ENCODE results near the gene ZP1. TPM values are rescaled to one million over a fixed set of nuclear protein-coding genes. Genes with fewer than 3 reads are reported as not detected.

ZP1 gene
- total RNA-seq, 1 experiment from 2014 or later = not detected

- Mint-ChIP-seq H3K9me3 (peaks cover 6% of the 10 kb centered on the region; the same call in 1 of the 2 replicates), H3K36me3 (no peaks in the 10 kb centered on the region; the same call in 1 of the 2 replicates), H3K4me1 (peaks cover 44% of the 10 kb centered on the region), H3K27ac (no peak overlapping the region), H3K4me3 (no peak overlapping the region), H3K27me3 (ENCODE audit: low read depth) (peaks cover 42% of the 10 kb centered on the region)
- POLR2A ChIA-PET = no interaction called here
- DNase-seq (ENCODE audit: low spot score) = no peak
- TF ChIP-seq CREB1 (CRISPR knock-in tag; IDR thresholded peaks at IDR 0.05) (no peak), CREM (CRISPR knock-in tag; IDR thresholded peaks at IDR 0.05) (no peak), ZSCAN18 (CRISPR knock-in tag; IDR thresholded peaks at IDR 0.05) (no peak), ERG (CRISPR knock-in tag; IDR thresholded peaks at IDR 0.05) (no peak), NR2C2 (CRISPR knock-in tag; IDR thresholded peaks at IDR 0.05) (no peak), MYBL2 (CRISPR knock-in tag; IDR thresholded peaks at IDR 0.05) (no peak), FOXK1 (CRISPR knock-in tag; IDR thresholded peaks at IDR 0.05) (no peak), ZMAT4 (CRISPR knock-in tag; IDR thresholded peaks at IDR 0.05) (no peak), ZNF263 (CRISPR knock-in tag; IDR thresholded peaks at IDR 0.05; ENCODE audit: low read depth) (no peak), SP1 (CRISPR knock-in tag; conservative IDR thresholded peaks at IDR 0.05) (no peak), TCF7 (CRISPR knock-in tag; IDR thresholded peaks at IDR 0.05; ENCODE audit: low read depth) (no peak), MAX (CRISPR knock-in tag; IDR thresholded peaks at IDR 0.05) (no peak), JUN (CRISPR knock-in tag; IDR thresholded peaks at IDR 0.05) (no peak), FOXJ3 (CRISPR knock-in tag; IDR thresholded peaks at IDR 0.05; ENCODE audit: borderline replicate concordance) (no peak), TP53 (CRISPR knock-in tag; IDR thresholded peaks at IDR 0.05) (no peak)
- TF ChIP-seq, protein P1, sequence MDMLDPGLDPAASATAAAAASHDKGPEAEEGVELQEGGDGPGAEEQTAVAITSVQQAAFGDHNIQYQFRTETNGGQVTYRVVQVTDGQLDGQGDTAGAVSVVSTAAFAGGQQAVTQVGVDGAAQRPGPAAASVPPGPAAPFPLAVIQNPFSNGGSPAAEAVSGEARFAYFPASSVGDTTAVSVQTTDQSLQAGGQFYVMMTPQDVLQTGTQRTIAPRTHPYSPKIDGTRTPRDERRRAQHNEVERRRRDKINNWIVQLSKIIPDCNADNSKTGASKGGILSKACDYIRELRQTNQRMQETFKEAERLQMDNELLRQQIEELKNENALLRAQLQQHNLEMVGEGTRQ (CRISPR knock-in tag; IDR thresholded peaks at IDR 0.05) = no peak
- TF ChIP-seq, protein P2, sequence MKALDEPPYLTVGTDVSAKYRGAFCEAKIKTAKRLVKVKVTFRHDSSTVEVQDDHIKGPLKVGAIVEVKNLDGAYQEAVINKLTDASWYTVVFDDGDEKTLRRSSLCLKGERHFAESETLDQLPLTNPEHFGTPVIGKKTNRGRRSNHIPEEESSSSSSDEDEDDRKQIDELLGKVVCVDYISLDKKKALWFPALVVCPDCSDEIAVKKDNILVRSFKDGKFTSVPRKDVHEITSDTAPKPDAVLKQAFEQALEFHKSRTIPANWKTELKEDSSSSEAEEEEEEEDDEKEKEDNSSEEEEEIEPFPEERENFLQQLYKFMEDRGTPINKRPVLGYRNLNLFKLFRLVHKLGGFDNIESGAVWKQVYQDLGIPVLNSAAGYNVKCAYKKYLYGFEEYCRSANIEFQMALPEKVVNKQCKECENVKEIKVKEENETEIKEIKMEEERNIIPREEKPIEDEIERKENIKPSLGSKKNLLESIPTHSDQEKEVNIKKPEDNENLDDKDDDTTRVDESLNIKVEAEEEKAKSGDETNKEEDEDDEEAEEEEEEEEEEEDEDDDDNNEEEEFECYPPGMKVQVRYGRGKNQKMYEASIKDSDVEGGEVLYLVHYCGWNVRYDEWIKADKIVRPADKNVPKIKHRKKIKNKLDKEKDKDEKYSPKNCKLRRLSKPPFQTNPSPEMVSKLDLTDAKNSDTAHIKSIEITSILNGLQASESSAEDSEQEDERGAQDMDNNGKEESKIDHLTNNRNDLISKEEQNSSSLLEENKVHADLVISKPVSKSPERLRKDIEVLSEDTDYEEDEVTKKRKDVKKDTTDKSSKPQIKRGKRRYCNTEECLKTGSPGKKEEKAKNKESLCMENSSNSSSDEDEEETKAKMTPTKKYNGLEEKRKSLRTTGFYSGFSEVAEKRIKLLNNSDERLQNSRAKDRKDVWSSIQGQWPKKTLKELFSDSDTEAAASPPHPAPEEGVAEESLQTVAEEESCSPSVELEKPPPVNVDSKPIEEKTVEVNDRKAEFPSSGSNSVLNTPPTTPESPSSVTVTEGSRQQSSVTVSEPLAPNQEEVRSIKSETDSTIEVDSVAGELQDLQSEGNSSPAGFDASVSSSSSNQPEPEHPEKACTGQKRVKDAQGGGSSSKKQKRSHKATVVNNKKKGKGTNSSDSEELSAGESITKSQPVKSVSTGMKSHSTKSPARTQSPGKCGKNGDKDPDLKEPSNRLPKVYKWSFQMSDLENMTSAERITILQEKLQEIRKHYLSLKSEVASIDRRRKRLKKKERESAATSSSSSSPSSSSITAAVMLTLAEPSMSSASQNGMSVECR (CRISPR knock-in tag; IDR thresholded peaks at IDR 0.05; ENCODE audit: borderline replicate concordance) = no peak
- TF ChIP-seq, protein P3, sequence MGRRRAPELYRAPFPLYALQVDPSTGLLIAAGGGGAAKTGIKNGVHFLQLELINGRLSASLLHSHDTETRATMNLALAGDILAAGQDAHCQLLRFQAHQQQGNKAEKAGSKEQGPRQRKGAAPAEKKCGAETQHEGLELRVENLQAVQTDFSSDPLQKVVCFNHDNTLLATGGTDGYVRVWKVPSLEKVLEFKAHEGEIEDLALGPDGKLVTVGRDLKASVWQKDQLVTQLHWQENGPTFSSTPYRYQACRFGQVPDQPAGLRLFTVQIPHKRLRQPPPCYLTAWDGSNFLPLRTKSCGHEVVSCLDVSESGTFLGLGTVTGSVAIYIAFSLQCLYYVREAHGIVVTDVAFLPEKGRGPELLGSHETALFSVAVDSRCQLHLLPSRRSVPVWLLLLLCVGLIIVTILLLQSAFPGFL (CRISPR knock-in tag; IDR thresholded peaks at IDR 0.05; ENCODE audit: borderline replicate concordance) = no peak
- TF ChIP-seq, protein P4, sequence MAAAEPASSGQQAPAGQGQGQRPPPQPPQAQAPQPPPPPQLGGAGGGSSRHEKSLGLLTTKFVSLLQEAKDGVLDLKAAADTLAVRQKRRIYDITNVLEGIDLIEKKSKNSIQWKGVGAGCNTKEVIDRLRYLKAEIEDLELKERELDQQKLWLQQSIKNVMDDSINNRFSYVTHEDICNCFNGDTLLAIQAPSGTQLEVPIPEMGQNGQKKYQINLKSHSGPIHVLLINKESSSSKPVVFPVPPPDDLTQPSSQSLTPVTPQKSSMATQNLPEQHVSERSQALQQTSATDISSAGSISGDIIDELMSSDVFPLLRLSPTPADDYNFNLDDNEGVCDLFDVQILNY (CRISPR knock-in tag; IDR thresholded peaks at IDR 0.05) = no peak
- CTCF ChIA-PET = interaction anchor here (1.3 to 5.6 kb wide), 4 partner anchors 13 to 137 kb away, joined by 3 to 51 read pairs (median 8); no protein-coding TSS in a partner anchor
- ATAC-seq = no peak
Observed at GRCh38 chr11:60912223-60912850, 45.0 kb downstream of the ZP1 start.
